Midbrain (tissue), 1 donor: Measurements from ENCODE around the gene MPP7.

Experiments used
- DNase-seq: peaks from one replicate; lab custom pipeline; 2025; lab: John Stamatoyannopoulos, UW

The MPP7 gene

GRCh38 chr10:28305553-28305952 lies 2.7 kb upstream of the MPP7 start:
- no peak for DNase-seq

DNA sequence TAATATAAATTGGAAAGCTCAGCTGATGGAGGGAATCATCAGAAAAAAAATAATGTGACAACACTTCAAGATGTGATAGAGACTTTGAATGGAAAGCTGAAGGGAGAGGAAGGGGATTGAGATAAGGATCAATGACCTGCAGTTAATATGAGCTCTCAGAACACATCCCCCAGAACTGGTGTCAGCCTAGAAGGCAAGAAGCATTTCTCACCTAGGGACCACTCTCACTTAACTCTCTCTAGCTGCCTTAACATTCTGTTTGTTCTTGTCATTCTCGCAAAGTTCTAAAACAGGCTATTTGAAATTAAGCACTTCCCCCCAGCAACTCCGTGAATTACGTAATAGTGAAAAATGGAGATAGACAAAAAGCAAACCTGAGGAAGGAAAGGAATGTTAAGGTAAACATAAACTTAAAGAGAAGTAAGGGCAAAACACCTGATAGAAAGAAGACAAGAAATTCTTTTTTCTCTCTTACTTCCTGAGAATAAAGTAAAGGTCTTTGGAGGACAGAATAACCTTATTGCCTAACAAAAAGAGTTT lies 1.2 kb upstream of the MPP7 start:
- no peak for DNase-seq

DNA sequence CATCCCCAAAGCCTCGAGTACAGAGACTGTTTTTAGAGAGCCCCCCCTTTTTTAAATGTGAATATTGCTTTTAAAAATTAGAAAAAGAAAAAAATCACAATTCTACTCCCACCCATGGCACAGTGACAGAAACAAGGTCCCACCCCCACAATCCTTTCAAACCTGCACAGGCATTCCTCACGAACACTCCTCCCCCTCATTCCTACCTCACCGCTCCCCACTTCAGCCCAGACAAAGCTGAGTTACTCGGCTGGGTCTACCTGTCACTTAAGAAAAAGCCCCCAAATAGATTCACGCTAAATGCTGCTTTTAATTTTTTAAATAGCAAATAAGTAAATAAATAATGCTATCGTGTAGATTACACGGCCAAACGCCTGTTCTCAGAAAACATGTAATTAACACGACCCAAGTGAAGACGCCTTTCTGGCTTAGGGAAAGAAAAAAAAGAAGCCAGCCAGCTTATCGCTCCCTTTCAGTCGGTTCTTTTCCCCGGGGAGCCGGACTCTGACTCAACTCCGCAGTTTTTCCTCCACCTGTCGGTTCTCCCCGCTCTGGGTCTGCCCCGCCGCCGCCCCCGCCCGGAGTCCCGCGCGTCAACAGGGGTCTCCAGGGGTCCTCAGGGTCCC lies 739 bp downstream of the MPP7 start:
- DNase-seq, result peak; percentile 12

DNA sequence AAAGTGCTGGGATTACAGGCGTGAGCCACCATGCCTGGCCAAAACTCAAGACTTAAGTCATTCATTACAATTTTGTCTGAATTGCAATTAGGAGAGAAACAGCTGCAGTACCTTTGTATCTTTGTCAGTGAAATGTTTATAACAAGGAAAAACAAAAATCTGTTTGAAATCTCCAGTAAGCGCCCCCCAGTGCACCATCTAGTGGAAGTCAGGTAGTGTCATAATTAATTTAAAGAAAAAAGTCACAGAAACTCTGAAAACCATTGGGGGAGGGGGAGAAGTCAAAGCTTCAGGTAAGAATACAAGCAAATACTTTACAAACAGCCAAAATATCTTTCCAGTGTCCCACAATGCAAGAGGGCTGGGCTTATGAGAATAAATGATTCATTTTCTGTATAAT lies 2.8 kb downstream of the MPP7 start:
- no peak for DNase-seq

DNA sequence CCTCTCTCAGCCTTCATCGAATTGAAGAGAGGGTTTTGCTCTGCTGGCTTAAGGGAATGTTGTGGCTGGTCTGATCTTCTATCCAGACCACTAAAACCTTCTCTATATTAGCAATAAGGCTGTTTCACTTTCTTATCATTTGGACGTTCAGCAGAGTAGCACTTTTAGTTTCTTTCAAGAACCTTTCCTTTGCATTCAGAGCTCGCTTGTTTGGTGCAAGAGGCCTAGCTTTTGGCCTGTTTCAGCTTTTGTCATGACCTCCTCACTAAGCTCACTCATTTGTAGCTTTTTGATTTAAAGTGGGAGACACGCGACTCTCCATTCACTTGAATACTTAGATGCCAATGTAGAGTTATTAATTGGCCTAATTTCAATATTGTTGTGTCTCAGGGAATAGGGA lies 3.9 kb downstream of the MPP7 start:
- no peak for DNase-seq

DNA sequence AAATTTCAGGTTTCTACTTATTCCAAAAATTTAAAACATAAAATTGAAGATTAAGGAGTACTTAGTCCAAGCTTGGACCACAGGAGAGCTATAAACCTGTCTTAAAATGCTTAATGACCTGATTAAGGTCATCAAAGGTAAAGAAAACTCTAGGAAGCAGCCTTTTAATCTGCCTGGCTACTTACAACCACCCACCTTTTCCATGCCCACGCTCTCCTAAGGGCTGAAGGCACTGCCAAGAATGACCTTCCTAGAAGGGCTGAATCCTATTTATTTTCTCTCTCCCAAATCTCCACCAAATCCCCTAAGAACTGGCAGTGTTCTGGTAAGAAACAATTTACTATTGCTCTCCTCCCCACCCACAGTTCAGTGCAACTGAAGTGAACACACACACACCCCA lies 6.8 kb downstream of the MPP7 start:
- DNase-seq, result no peak

GRCh38 chr10:28295336-28295735 lies 7.5 kb downstream of the MPP7 start:
- no peak for DNase-seq

- no peak for DNase-seq
Measured at GRCh38 chr10:28294809-28295208, 8.1 kb downstream of the MPP7 start.

DNA sequence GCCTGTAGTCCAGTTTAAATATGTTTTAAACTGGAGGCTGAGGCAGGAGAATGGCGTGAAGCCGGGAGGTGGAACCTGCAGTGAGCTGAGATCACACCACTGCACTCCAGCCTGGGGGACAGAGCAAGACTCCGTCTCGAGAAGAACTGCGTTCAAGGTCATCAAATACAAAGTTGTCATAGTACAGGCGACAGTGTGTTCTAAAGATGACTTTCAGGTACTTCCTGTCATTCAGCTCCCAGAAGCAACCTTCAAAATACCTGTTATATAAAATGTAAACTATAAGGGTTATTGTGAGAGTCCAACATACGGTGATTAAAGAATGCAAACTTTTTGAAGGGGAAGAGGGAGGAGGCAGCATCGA lies 8.7 kb downstream of the MPP7 start:
- no peak for DNase-seq

DNA sequence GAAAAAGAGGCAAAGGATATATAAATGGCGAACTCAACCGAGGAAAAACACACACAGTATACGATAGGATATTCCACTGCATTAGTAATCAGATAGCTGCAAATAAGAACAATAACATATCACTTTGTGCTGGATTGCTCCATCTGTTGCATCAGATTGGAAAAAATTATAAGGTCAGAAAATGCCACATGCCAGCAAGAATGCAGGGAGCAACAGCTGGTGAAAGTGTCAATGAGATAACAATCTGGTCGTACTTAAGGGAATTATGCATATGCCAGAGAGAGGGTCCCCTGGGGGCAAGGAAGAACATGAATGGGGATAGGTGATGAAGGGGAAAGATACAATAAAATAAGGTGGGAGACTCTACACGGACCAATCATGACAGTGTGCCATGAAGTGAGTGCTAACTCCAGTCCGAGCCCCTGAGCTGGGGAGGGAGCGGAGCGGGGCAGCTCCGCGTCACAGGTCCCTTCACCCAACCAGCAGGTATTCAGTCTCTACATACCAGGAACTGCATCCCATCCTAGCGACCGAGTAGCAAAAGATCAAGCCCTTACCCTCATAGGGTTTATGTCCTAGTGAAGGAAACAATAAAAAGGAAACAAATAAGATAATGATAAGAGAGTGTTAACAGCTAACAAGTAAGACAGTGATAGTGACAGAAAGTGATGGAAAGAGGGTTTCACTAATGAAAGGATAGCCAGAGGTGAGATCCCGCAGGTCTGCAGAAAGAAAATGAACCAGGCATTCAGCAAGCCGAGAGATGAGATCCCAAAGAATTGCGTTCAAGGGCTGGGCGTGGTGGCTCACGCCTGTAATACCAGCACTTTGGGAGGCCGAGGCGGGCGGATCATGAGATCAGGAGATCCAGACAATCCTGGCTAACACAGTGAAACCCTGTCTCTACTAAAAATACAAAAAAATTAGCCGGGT lies 9.4 kb downstream of the MPP7 start:
- no peak for DNase-seq

GRCh38 chr10:28291881-28292297 lies 11.0 kb downstream of the MPP7 start:
- DNase-seq, result no peak

- DNase-seq, result no peak
Measured at GRCh38 chr10:28285816-28286215, 17.0 kb downstream of the MPP7 start.

DNA sequence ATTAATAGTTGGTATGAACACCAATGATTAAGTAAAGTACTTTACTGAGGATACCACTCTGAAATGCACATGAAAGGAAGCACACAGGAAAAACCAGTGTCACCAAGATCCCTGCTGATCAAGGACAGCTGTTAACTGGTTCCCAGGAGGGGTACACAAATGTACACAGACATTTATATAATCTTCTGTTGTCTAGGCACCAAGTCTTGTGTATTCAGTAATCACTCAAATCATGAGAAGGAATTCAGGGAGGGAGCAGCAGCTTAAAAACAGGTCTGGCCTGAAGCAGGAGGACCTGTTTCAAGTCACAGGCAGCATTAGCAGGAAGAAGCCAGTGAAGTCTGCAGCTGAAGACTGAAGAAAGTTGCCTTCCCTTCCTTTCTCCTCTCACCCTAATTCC lies 18.7 kb downstream of the MPP7 start:
- DNase-seq, result no peak

DNA sequence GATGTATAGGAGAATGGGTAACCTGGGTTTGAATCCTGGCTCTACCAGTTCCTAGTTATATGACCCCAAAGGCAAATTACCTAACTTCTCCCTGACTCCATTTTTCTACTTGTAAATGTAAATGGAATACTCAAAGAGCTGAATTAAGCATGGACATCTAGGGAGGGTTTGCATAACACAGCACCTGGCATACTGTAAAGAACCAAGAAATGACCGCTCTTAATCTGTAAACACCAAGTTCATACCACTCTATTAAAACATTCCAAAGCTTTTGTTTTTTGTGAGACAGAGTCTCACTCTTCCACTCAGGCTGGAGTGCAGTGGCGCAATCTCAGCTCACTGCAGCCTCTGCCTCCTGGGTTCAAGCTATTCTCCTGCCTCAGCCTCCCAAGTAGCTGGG lies 19.6 kb downstream of the MPP7 start:
- DNase-seq, result no peak

DNA sequence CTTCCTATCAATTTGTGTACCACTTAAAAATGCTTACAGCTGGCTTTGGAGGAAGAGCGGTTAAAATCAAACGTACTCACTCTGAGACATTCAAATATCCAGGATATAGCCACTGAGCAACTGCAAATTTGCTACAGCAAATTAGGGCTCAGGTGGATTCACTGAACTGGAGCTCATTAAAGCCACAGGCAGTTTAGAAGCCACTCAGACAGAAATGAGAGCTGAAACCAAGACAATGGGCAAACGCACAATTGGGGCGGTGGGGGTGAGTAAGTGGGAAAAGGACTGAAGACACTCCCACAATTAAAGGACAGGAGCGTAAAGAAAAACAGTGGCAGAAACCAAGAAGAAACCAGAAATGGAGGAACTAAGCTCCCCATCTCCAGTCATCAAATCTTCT lies 20.5 kb downstream of the MPP7 start:
- DNase-seq, result no peak

- no peak for DNase-seq
Measured at GRCh38 chr10:28281726-28282315, 21.0 kb downstream of the MPP7 start.

DNA sequence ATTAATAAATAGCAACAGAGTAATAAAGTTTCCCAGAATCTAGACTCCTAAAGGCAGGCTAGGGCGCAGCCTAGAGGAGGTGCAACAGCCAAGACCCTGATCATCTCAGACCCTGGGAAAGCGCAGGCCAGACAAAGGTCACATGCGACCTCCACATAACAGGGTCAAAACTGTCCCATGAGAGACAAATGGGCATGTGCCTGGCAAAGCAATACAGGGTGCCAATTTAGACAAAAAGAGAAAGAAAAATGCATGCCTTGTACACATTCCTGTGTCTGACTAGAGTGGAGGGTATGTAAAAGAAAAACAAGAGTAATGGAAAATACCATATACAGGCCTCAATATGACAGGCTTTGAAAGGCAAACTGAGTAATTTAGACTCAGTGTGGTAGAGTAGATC lies 22.2 kb downstream of the MPP7 start:
- DNase-seq, result no peak

DNA sequence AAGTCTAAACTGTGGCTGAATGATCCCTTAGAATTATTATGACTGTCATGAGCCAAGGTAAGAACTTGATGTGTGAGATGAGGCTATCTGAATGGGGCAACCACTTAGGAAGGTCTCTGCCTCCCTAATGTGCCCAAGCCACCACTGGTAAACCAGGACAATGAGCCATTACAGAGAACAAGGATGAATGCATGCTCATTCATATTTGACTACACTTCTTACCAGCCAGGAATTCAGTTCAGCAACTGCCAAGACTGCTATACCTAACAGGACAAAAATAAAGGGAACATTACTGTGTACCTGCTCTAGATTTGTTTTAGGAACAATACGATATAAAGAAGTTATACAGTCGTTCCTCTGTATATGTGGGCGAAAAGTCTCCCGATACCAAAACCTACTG lies 23.0 kb downstream of the MPP7 start:
- no peak for DNase-seq

- DNase-seq, result no peak
Measured at GRCh38 chr10:28278842-28279241, 24.0 kb downstream of the MPP7 start.

DNA sequence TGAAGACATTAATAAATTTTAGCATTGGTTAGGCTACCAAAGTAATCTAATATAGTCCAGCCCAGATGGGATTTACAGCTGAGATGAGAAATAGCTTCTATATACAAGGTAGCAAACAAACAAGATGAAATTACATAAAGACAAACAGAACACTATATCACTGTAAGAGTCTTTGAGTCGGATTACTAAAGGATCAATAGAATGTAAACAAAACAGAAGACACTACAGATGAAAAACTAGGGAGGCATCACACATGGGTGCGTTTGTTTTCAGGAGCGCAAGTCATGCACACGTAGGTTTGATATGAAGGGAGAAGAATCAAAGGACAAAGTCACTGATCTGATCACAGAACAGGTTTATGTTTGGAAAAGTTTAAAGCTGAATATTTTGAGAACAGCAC lies 26.5 kb downstream of the MPP7 start:
- DNase-seq, result no peak

DNA sequence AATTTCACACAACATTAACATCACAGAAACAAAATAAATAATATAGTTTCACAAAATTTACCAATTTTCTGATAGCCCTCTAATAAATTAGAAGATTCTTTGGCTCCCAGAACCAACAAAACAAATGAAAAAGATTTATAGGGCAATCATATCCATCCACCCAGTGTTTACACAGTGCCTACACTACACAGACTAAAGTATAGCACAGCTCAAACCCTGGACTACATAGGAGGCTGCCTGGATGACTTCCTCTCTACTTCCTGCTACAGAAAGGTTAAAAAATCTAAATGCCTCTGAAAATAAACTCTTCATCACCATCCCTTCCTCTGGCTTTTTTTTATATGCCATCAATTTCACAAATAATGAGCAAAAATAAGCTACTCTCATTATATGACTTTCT lies 28.4 kb downstream of the MPP7 start:
- DNase-seq, result no peak

DNA sequence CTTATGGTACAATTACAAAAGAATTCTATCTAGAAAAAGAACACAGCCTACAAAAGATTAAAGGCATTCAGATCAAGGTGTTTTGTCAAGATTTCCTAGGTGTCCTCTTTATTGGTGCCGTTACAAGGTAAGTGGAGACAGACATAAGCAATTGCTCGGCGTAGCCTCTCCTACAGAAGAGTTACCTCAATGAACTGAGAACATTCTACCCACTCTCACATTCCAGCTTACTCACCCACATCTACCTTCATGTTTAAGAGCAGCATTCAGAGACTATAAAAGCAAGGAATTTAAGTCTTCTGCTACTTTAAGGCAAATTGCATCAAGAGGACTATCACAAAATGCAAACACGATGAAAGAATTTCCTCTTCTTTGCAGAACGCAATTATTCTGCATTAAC lies 29.5 kb downstream of the MPP7 start:
- DNase-seq, result no peak

GRCh38 chr10:28269842-28270456 lies 32.9 kb downstream of the MPP7 start:
- DNase-seq, result no peak
